HFF-Myc (cell line): ENCODE results near the gene YBX2.
A peak's percentile ranks its signal among the peaks of the same experiment; 100 is the strongest.

Experiments
- DNase-seq: peaks from one replicate; pipeline ENCODE4 v3.0.0-alpha.2; 2011; ENCODE audit warnings: low read depth; ENCODE audit errors: extremely low read depth
- H3K4me3 ChIP-seq: replicated peaks from 2 replicates; pipeline ENCODE4 v1.5.1; 2011; ENCODE audit warnings: low read depth, mild to moderate bottlenecking, control low read depth, low read length
- TF ChIP-seq, protein P1 (sequence below): IDR thresholded peaks from 2 replicates; pipeline ENCODE4 v1.5.1; 2012; ENCODE audit warnings: mild to moderate bottlenecking, low read depth, low read length, control low read depth; ENCODE audit errors: missing control alignments

Gene YBX2

GRCh38 chr17:7322520-7323194, 28.2 kb upstream of the YBX2 start:
- no peak overlapping the region for H3K4me3 ChIP-seq
- no peak for DNase-seq
- TF ChIP-seq, protein P1, sequence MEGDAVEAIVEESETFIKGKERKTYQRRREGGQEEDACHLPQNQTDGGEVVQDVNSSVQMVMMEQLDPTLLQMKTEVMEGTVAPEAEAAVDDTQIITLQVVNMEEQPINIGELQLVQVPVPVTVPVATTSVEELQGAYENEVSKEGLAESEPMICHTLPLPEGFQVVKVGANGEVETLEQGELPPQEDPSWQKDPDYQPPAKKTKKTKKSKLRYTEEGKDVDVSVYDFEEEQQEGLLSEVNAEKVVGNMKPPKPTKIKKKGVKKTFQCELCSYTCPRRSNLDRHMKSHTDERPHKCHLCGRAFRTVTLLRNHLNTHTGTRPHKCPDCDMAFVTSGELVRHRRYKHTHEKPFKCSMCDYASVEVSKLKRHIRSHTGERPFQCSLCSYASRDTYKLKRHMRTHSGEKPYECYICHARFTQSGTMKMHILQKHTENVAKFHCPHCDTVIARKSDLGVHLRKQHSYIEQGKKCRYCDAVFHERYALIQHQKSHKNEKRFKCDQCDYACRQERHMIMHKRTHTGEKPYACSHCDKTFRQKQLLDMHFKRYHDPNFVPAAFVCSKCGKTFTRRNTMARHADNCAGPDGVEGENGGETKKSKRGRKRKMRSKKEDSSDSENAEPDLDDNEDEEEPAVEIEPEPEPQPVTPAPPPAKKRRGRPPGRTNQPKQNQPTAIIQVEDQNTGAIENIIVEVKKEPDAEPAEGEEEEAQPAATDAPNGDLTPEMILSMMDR: no peak

GRCh38 chr17:7321466-7321865, 27.0 kb upstream of the YBX2 start:
- DNase-seq: no peak
- TF ChIP-seq, protein P1: no peak
- no peak overlapping the region for H3K4me3 ChIP-seq

GRCh38 chr17:7318121-7318860, 23.9 kb upstream of the YBX2 start:
- H3K4me3 ChIP-seq: no peak overlapping the region
- TF ChIP-seq, protein P1: no peak
- DNase-seq: no peak

- DNase-seq: no peak
- no peak overlapping the region for H3K4me3 ChIP-seq
- TF ChIP-seq, protein P1: no peak
Observed at GRCh38 chr17:7317161-7317803, 22.8 kb upstream of the YBX2 start.

DNA sequence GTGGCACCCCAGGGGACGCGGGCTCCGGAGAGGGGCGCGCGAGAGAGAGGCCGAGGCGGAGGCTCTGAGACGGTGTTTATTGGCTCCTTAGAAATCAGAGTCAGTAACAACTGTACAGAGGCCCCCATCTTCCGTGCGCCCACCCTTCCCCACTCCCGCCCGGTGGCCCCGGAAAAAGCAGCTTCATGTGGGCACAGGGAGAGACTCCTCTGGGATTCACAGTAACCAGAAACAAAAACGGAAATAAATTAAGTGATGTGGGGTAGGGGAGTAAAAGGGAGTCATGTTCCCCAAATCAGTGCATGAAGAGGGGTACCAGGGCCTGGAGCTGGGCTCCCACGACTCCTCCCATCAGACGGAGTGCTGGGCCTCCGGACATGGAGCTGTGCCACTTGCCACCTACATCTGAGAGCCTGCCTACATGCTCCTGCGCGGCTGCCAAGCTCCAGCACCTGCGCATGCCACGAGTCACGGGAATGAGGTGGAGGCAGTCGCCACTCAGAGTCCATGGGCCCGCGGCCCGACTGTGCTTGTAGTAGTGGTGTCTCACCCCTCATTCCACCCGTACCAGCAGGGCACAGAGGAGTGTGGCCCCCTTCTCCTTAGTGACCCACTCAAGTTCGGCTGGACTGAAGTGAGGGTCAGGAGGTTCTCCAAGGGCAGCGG, 21.3 kb upstream of the YBX2 start:
- DNase-seq: no peak
- peak overlapping the region; percentile 66 for H3K4me3 ChIP-seq
- TF ChIP-seq, protein P1: no peak

GRCh38 chr17:7314719-7315569, 20.5 kb upstream of the YBX2 start, which contains the start of gene GPS2:
GPS2 (minus strand) TSS chr17:7315360; CDS start chr17:7315052, 308 bp downstream.
- peak within 1 kb of the TSS; percentile 66 for H3K4me3 ChIP-seq
- DNase-seq: no peak
- TF ChIP-seq, protein P1: no peak
